SKM-1 (cell line): ENCODE results near the gene SELENOF.

Experiments used
- DNase-seq: peaks from one replicate; lab custom pipeline; 2025; ENCODE audit not compliant: unreplicated experiment; lab: John Stamatoyannopoulos, UW

SELENOF gene

DNA sequence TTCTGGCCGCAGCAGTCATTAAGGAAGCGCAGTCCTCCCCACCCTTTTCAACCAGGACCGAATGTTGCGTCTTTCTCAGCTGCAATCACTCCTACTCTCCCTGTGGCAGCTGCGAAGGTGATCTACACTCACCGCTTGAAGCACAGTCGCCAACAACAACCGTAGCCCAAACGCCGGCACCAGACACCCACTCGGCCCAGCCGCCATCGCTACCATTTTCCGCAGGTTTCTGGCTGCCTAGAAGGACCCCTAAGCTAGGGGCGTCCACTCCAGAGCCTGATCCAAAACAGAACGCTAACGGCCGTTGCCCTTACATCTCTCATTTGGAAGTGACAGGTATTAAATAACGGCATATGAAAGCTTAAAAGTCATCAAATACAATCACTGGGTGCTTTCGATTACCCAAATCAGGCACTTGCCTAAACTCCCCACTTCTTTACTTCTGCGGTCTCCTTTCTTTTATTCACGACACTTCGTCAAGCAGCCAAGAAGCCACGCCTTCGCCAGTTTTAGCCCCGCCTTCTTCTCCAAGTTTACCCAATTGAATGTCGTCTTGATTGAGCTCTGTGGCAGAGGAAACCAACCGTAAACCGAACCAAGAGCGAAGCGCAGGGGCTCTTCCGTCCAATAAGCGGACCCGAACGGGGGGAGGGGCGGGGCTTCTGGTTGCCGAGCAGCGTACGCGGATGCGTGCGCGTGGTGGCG, at the start of gene SELENOF:
SELENOF (minus strand) TSS at position 231 of the 705 bp plus-strand sequence; CDS start at position 216, 15 bp downstream.
- DNase-seq = peak; percentile 98

- DNase-seq = no peak
These were observed 46.6 kb upstream of the SELENOF start for GRCh38 chr1:86960548-86960947.

GRCh38 chr1:86957221-86957620, 43.3 kb upstream of the SELENOF start:
- no peak for DNase-seq

GRCh38 chr1:86956221-86956620, 42.3 kb upstream of the SELENOF start:
- DNase-seq = no peak

- no peak for DNase-seq
These were observed 41.8 kb upstream of the SELENOF start for GRCh38 chr1:86955678-86956077.

DNA sequence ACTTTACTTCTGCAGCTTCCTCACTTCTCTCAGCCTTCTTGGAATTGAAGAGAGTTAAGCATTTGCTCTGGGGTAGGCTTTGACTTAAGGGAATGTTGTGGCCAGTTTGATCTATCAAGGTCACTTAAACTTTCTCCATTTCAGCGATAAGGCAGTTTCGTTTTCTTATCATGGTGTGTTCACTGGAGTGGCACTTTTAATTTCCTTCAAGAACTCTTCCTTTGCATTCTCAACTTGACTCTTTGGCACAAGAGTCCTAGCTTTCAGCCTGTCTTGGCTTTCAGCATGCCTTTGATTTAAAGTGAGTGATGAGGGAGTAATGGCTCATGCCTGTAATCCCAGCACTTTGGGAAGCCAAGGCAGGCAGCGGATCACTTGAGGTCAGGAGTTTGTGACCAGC, 39.2 kb upstream of the SELENOF start:
- DNase-seq = no peak

DNA sequence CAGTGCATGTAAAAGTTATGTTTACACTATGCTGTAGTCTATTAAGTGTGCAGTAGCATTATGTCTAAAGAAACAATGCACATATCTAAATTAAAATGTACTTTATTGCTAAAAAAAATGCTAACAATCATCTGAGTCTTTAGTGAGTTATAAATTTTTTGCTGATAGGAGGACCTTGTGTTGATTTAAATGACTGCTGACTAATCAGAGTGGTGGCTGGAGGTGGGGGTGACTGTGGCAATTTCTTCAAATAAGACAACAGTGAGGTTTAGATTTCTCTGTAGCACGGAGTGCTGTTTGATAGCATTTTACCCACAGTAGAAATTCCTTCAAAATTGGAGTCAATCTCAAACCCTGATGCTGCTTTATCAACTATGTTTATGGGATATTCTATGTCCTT, 37.5 kb upstream of the SELENOF start:
- no peak for DNase-seq

GRCh38 chr1:86950712-86951419, 36.9 kb upstream of the SELENOF start:
- no peak for DNase-seq

DNA sequence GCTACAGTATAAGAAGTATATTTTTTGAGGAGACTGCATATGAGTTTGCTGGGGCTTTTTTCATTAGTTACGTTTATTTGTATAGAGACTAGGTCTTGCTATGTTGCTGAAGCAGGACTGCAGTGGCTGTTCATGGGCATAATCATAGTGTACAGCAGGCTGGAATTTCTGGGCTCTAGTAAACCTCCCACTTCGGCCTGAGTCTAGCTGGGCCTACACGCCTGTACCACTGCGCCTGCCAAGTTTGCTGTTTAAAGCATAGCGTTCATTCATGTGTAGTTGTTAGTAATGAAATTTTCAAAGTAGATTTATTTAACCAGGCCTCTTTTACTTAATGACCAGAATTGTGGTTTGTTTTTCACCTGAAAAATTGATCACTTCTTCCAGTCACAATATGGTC, 34.3 kb upstream of the SELENOF start:
- no peak for DNase-seq

DNA sequence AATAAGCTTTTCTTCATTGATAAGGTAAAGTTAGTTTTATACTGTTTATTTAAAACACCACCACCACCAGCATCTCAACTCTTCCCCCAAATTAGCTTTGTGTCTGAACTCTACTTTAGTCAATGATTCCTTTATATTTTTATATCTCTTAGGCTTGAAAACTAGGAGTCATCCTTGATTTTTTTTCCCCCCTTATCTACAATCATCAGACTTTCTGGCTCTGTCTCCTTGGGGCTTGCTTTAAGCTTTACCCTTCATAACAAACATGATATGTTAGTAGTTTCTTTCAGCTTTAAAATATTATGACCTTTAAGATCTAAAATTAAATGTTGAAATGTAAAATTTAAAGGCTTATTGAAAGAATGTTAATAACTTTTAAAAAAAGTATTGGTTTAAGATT, 28.8 kb upstream of the SELENOF start:
- DNase-seq = no peak

- no peak for DNase-seq
These were observed 28.1 kb upstream of the SELENOF start for GRCh38 chr1:86942042-86942441.

- no peak for DNase-seq
These were observed 26.7 kb upstream of the SELENOF start for GRCh38 chr1:86940599-86940998.

DNA sequence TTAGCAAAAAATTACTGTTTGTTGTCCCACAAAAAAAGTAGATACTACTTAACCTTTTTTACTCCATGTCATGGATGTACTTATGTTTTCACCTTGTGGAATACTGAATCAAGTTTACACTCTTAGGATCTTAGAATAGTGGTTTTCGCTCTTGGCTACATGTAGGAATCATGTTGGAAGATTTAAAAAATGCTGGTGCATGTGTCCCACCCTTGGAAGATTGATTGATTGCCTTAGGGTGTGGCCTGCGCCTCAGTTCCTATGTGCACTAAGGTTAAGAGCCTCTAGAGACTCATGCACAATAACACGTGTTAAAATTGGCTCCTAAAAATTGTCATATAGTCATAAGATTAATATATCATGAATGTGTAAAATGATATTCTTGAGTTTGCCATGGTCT, 25.5 kb upstream of the SELENOF start:
- no peak for DNase-seq

DNA sequence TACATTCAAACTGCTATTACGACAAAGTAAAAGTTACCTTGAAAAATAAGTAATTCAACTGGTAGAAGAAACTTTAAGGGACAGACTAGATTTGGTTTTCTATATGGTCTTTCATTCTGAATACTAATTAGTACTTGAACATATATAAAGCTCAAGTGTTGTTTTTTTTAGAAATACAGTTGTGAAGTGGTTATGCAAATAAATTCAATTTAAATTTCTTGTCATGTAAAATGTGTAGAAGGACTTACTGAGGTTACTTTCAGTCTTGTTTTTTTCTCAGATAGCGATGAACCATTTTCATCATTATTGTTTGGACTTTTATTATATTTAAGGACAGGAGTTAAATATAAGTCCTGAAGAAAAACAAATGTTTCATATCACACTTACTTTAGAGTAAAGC, 24.9 kb upstream of the SELENOF start:
- no peak for DNase-seq

- DNase-seq = no peak
These were observed 24.5 kb upstream of the SELENOF start for GRCh38 chr1:86938450-86938849.

- DNase-seq = no peak
These were observed 19.8 kb upstream of the SELENOF start for GRCh38 chr1:86933562-86934377.

DNA sequence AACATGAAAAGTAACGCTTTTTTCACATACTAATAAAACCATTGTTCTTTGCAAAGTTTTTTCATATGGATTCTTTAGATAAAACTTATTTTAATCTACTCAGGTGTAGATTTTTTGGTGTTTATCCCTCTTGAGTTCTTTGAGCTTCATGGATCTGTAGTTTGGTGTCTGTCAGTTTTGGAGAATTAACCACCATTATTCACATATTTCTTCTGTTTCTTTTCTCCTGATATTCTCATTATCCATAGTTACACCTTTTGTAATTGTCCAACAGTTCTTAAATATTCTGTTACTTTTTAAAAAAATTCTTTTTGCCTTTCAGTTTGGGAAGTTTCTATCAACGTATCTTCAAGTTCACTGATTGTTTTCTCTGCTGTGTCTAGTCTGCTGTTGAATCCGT, 19.1 kb upstream of the SELENOF start:
- no peak for DNase-seq

DNA sequence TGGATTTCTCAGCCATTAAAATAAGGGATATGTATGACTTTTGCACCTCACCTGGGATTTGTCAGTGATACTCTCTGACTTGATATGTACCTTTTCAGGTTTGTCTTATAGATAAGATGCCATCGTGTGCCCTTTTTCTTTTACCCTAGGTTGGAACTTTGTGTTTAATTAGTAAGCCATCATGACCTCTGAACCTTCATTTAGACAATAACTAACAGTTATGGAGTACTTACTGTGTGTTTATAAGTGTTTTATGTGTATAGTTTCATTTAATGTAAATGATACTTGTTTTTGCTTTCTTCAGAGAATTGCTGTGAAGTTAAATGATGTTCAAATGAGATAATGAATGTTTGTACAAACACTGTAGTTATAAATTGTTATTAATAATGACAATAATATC, 14.9 kb upstream of the SELENOF start:
- no peak for DNase-seq

GRCh38 chr1:86926883-86927282, 13.0 kb upstream of the SELENOF start:
- no peak for DNase-seq

GRCh38 chr1:86925742-86926141, 11.8 kb upstream of the SELENOF start:
- no peak for DNase-seq

- no peak for DNase-seq
These were observed 10.5 kb upstream of the SELENOF start for GRCh38 chr1:86924324-86924960.
